IPS DF 6.9 (cell line): ENCODE results near the gene XRCC5.

Source experiments
- DNase-seq: peaks from one replicate; pipeline ENCODE4 v3.0.0-alpha.2; 2013; ENCODE audit warnings: low read depth, low spot score
- H3K27ac ChIP-seq: one replicate; pipeline ENCODE4 v1.5.1; 2013; ENCODE audit warnings: low read length, control low read depth
- H3K27me3 ChIP-seq: 2 replicates; pipeline ENCODE4 v1.6.1; 2013; ENCODE audit warnings: mild to moderate bottlenecking, low read length; ENCODE audit not compliant: control insufficient read depth, insufficient read depth
- H3K36me3 ChIP-seq: 2 replicates; pipeline ENCODE4 v1.6.1; 2013; ENCODE audit warnings: low read length; ENCODE audit not compliant: control insufficient read depth, insufficient read depth
- H3K4me1 ChIP-seq: 2 replicates; pipeline ENCODE4 v1.6.1; 2013; ENCODE audit warnings: low read length; ENCODE audit not compliant: control insufficient read depth, insufficient read depth
- H3K4me3 ChIP-seq: 2 replicates; pipeline ENCODE4 v1.5.1; 2013; ENCODE audit warnings: mild to moderate bottlenecking, low read length
- H3K9me3 ChIP-seq: 2 replicates; pipeline ENCODE4 v1.6.1; 2013; ENCODE audit warnings: low read length, inconsistent platforms; ENCODE audit not compliant: control insufficient read depth, insufficient read depth
- WGBS: extraction: QIAGEN DNeasy Blood & Tissue Kit; methylation state at CpG from one replicate; pipeline ENCODE4 v1.1.7; 2013; ENCODE audit warnings: mixed read lengths, missing lambda C conversion rate; ENCODE audit not compliant: insufficient read length, insufficient coverage; 5-methylcytosine and 5-hydroxymethylcytosine counted together

XRCC5 gene

DNA sequence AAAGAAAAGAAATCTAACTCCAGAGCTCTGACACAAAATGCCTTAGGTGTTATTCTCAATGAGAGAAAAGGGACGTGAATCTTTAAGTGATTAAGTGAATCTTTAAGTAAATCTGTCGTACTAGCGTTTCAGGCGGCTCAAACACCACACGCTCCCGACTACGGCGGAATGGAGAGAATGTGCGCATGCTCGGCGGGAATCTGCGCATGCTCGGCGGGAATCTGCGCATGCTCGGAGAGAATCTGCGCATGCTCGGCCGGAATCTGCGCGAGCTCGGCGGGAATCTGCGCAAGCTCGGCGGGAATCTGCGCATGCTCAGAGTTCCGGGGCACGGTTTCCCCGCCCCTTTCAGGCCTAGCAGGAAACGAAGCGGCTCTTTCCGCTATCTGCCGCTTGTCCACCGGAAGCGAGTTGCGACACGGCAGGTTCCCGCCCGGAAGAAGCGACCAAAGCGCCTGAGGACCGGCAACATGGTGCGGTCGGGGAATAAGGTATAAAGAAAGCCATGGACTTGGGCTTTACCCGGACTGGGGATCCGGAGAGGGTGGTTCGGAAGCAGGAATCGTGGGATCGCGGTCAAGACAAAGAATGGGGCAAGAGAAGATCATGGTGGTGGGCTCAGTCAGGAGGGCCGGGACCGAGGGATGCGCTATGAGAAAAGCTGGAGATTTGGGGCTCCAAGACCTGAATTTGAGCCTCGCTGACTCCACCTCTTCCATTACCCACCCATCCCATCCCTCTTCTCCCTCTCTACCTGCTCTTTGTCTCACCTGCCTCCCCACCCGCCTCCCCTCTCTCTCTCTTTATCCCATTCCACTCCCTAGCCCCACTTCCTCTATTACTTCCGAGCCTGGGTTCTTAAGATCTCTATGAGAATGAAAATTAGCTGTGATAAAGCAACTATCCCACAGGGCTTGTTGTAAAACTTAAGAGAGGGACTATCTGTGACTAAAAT lies at the start of gene XRCC5:
Gene XRCC5, plus strand, starts transcription at position 382 of the 955 bp plus-strand sequence. Its CDS starts 89 bp downstream, at position 471.
- Histone ChIP-seq H3K27me3 (no peaks in the 10 kb centered on the region), H3K9me3 (no peaks in the 10 kb centered on the region), H3K4me3 (peak within 1 kb of the TSS; percentile 98), H3K36me3 (peaks cover 12% of the 10 kb centered on the region; the same call in 1 of the 2 replicates), H3K27ac (no peak within 1 kb of the TSS), H3K4me1 (no peaks in the 10 kb centered on the region; the same call in 1 of the 2 replicates)
- WGBS: no CpG with 5 or more reads among the region's 57 CpGs
- DNase-seq: peak; percentile 90

DNA sequence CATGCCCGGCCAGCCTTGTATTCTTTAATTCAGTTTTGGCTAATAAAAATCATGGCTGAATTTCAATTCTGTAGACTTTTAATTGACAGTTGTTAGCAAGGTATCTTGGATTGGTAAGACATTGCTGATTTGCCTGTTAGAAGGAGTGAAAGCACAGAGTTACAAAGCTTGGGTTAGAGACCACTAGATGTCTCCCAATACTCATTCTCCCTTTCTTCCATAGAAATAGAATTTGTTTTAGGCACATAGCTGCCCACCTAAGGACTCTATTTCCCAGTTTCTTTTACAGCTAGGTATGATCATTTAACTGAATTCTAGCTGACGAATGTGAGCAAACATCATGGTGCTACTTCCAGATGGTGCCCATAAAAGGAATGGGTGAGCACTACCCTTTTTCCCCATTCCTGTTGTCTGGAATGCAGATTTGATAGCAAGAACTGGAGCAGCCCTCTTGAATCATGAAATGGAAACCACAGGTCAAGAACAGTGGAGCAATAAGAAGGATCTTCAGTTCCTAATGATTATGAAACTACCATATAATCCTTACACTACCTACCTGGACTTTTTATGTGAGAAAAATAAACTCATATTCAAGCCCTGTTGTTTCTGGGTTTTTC lies 45.0 kb upstream of the XRCC5 start:
- no peak overlapping the region for H3K27ac ChIP-seq
- no peaks in the 10 kb centered on the region for H3K27me3 ChIP-seq
- DNase-seq: no peak
- WGBS: no CpG with 5 or more reads among the region's 2 CpGs
- H3K4me3 ChIP-seq: no peak overlapping the region
- no peaks in the 10 kb centered on the region for H3K4me1 ChIP-seq
- H3K36me3 ChIP-seq: no peaks in the 10 kb centered on the region; the same call in 1 of the 2 replicates
- no peaks in the 10 kb centered on the region for H3K9me3 ChIP-seq

DNA sequence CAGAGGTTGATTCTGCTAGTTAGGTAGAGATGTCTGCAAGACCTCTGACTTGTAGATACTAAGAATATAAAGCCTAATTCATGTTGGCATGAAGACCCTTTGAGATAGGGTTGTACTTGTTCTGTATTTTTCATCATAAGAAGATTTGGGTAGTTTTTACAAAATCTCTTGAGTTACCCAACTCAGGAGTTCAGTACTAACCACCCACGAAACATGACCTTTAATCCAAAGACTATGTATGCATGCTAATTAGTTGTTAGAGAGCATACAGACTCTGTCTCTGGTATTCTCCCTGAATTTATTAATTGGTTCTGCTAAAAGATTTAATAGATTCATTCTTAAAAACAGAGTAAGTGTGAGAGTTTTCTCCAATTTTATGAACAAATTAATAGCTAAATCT lies 44.5 kb upstream of the XRCC5 start:
- Histone ChIP-seq H3K4me3 (no peak overlapping the region), H3K27ac (no peak overlapping the region), H3K4me1 (no peaks in the 10 kb centered on the region), H3K9me3 (no peaks in the 10 kb centered on the region), H3K36me3 (no peaks in the 10 kb centered on the region; the same call in 1 of the 2 replicates), H3K27me3 (no peaks in the 10 kb centered on the region)
- no peak for DNase-seq
- whole genome bisulfite sequencing: no CpG with 5 or more reads among the region's 1 CpG

DNA sequence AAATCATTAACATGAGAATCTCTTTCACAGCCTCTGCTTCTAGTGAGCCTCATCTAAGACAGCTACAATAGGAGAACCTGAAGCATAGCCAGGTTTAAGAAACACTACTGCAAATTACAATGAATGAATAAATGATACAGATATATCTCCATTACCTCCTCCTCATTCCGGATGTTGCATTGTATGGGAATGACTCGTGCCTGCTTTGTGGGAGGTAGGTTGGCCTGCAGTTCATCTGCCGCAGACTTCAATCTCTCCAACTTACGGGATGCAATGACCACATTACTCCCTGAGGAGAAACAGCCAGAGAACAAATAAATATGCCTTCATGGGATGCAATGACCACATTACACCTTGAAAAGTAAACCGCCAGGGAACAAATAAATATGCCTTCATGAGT lies 42.9 kb upstream of the XRCC5 start:
- DNase-seq: no peak
- Histone ChIP-seq H3K27me3 (no peaks in the 10 kb centered on the region), H3K9me3 (no peaks in the 10 kb centered on the region), H3K4me1 (no peaks in the 10 kb centered on the region), H3K27ac (no peak overlapping the region), H3K4me3 (no peak overlapping the region), H3K36me3 (no peaks in the 10 kb centered on the region; the same call in 1 of the 2 replicates)
- no CpG with 5 or more reads among the region's 5 CpGs for WGBS

DNA sequence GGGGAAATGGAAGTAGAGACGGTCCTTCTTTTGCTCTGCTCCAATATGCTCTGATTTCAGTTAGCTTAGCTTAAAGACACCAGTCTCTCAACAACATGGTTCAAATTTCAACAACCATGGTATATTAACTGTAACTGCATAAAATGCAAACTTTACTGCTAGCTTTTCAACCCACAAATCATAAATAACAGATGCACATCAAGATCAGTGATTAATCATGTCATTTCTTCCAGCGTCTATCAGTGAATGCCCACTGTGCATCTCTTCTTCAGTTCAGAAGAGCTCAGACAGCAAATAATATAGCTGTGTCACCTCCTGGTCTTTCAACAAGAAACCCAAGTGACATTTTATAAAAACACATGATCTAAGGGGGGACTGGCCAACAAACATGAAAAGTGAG lies 40.1 kb upstream of the XRCC5 start:
- no peak overlapping the region for H3K27ac ChIP-seq
- WGBS: no CpG with 5 or more reads among the region's 2 CpGs
- no peaks in the 10 kb centered on the region for H3K4me1 ChIP-seq
- no peak for DNase-seq
- H3K27me3 ChIP-seq: no peaks in the 10 kb centered on the region
- H3K4me3 ChIP-seq: no peak overlapping the region
- no peaks in the 10 kb centered on the region; the same call in 1 of the 2 replicates for H3K36me3 ChIP-seq
- H3K9me3 ChIP-seq: no peaks in the 10 kb centered on the region

DNA sequence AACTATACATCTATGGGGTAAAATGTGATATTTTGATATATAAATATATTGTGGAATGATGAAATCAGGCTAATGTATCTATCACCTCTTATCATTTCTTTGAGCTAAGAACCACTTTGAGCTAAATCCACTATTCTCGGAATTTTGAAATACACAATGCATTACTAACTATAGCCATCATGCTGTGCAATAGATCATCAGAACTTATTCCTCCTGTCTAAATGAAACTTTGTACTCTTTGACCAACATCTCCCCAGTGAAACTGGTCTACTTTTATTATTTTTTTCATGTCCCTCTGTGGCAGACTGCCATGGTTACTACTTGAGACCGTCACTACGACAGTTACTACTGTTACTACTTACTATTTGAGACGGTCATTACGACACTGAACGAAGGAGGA lies 39.0 kb upstream of the XRCC5 start:
- no peaks in the 10 kb centered on the region for H3K9me3 ChIP-seq
- WGBS: no CpG with 5 or more reads among the region's 6 CpGs
- DNase-seq: no peak
- no peak overlapping the region for H3K27ac ChIP-seq
- no peak overlapping the region for H3K4me3 ChIP-seq
- H3K4me1 ChIP-seq: no peaks in the 10 kb centered on the region
- no peaks in the 10 kb centered on the region for H3K36me3 ChIP-seq
- H3K27me3 ChIP-seq: no peaks in the 10 kb centered on the region

DNA sequence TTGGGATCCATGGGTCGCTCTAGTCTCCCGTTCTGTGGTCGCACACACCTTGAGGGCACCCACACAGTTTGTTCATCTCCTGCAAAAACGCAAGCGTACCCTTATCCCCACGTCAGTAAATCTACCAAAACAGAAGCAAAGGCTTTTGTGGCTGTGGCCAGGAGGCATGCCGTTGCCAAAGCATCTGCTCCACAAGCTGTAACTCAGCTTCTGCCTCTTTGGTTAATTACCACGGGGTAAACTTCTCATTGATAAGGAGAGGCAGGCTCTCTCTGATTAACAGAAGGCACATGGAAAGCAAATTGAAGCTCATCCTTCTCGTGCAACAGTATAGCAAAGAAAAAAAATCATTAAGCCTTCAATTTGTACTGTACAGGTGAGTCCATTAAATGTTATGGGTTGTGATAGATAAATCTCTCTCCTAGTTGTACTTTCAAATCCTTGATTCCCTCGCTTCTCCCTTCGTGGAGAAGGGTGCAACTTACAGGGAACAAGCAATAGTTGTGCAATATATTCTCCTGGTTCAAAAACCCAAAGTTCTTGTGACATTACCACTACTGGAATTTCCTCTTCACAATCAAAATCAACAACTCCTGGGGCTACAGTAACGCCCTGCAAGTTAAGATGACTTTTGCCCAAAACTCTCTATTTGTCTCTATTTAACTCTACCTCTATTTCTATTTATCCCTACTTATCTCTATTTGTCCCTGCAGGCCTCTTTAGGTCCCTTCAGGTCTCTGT lies 37.9 kb upstream of the XRCC5 start:
- no CpG with 5 or more reads among the region's 12 CpGs for WGBS
- no peak for DNase-seq
- Histone ChIP-seq H3K9me3 (no peaks in the 10 kb centered on the region), H3K4me1 (no peaks in the 10 kb centered on the region), H3K4me3 (no peak overlapping the region), H3K27ac (no peak overlapping the region), H3K36me3 (no peaks in the 10 kb centered on the region), H3K27me3 (no peaks in the 10 kb centered on the region)

DNA sequence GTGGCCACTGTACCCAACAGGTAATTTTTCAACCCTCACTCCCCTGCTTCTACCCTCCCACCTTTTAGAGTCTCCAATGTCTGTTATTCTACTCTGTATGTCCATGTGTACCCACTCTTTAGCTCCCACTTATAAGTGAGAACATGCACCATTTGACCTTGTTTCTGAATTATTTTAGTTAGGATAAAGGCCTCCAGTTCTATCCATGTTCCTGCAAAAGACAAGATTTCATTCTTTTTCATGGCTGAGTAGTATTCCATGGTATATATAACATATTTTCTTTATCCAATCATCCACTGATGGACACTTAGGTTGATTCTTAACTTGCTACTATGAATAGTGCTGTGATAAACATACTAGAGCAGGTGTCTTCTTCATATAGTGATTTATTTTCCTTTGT lies 36.7 kb upstream of the XRCC5 start:
- no peak overlapping the region for H3K4me3 ChIP-seq
- no peaks in the 10 kb centered on the region for H3K27me3 ChIP-seq
- no peaks in the 10 kb centered on the region for H3K36me3 ChIP-seq
- no peak overlapping the region for H3K27ac ChIP-seq
- H3K9me3 ChIP-seq: no peaks in the 10 kb centered on the region
- no peaks in the 10 kb centered on the region for H3K4me1 ChIP-seq
- no peak for DNase-seq

DNA sequence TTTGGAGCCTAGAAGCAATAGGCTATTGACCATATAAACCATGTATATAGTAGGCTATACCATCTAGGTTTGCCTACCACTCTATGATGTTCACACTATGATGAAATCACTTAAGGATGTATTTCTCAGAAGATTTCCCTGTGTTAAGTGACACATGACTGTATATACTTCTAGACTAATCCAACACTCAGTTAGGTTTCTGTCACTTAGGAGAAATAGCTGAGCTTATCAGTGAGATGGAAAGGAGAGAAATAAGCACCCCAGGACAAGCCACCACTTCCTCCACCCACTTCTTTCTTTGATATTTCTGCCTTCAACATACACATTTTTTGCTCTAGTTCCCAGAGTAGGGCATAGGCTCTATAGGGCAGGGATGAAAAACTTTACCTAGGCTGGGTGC lies 35.4 kb upstream of the XRCC5 start:
- Histone ChIP-seq H3K4me1 (no peaks in the 10 kb centered on the region), H3K27me3 (no peaks in the 10 kb centered on the region)

DNA sequence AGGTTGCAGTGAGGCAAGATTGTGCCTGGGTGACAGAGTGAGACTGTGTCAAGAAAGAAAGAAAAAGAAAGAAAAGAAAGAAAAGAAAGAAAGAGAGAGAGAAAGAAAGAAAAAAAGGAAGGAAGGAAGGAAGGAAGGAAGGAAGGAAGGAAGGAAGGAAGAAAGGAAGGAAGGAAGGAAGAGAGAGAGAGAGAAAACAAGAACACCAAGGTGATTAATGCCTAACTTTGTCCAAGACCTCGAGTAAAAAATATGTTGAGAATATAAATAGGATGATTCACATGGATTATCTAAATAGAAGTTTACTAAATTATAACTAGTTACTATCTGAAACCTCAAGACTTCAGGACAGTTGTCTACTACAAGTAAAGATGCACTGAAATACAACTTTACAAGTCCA lies 34.8 kb upstream of the XRCC5 start:
- no CpG with 5 or more reads among the region's 1 CpG for WGBS
- no peak overlapping the region for H3K27ac ChIP-seq
- no peak overlapping the region for H3K4me3 ChIP-seq
- H3K4me1 ChIP-seq: no peaks in the 10 kb centered on the region
- no peaks in the 10 kb centered on the region for H3K36me3 ChIP-seq
- H3K27me3 ChIP-seq: no peaks in the 10 kb centered on the region
- no peak for DNase-seq
- H3K9me3 ChIP-seq: no peaks in the 10 kb centered on the region

More for the DNA sequence above, 35.4 kb upstream of the XRCC5 start:
- DNase-seq: no peak
- Histone ChIP-seq H3K36me3 (no peaks in the 10 kb centered on the region), H3K9me3 (no peaks in the 10 kb centered on the region), H3K27ac (no peak overlapping the region), H3K4me3 (no peak overlapping the region)
